GM19467 (cell line): ENCODE measurements around the gene CDS2.

ENCODE experiments used
- ATAC-seq: cut with Tn5 transposase; IDR thresholded peaks from one replicate; pipeline ENCODE4 v1.9.1; 2021; ENCODE audit warnings: mild to moderate bottlenecking, moderate library complexity; ENCODE audit not compliant: unreplicated experiment

Gene CDS2

DNA sequence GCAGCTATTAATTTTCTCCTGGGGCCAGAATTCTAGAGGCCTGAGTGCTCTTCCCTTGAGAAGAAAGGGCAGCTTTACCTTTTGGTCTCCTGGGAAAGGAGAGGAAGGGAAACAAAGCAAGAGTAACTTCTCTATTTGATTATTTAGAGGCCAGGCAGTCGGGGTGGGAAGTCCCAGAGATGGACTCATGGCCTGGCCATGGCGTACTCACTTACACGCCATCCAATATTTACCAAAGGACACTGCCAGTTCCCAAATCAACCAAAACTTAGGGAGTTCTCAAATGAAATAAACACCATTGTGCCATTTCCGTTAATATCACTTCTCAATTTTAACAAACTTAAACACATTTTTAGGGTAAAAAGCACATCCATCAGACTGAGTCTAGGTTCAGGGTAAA lies 76.6 kb downstream of the CDS2 start:
- no peak for ATAC-seq

DNA sequence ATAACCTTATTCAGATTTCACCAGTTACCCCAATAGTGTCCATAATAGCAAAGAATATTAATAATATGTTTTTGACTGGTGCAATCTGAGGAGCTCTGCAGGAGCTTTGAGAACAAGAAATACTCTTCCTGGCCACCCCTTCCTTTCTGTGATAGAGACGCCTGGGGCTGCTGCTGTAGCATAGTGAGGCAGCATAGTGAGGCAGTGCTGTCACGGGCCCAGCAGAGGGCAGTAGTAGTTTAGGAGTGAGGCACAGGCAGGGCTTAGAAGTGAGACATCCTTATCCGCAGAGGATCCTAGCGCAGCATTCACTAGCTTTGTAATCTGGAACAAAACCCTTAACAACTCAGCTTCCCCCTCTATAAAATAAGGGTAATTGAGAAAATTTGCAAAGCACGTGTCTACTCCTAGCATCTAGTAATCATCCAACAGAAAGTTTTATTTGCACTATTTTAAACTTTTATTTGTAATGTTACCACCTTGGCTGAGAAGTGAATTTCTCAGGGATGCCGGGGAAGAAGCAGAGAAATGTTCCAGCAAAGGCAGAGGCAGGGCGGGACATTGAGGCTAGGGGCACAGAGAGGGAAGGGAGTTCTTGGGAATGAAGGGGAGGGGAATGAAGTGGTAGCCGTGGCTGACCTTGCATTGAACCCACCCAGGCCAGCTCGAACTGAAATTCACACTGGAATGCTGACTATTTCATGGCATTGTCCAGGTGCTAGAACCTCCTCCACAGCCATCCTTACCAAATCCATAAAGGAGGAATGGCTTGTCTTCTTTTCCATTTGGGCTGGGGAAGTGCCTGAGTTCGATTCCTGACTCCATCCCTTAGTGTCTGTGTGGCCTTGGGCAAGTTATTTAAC lies 78.8 kb downstream of the CDS2 start:
- ATAC-seq: peak; percentile 93

GRCh38 chr20:5207138-5207537 lies 80.3 kb downstream of the CDS2 start:
- no peak for ATAC-seq

DNA sequence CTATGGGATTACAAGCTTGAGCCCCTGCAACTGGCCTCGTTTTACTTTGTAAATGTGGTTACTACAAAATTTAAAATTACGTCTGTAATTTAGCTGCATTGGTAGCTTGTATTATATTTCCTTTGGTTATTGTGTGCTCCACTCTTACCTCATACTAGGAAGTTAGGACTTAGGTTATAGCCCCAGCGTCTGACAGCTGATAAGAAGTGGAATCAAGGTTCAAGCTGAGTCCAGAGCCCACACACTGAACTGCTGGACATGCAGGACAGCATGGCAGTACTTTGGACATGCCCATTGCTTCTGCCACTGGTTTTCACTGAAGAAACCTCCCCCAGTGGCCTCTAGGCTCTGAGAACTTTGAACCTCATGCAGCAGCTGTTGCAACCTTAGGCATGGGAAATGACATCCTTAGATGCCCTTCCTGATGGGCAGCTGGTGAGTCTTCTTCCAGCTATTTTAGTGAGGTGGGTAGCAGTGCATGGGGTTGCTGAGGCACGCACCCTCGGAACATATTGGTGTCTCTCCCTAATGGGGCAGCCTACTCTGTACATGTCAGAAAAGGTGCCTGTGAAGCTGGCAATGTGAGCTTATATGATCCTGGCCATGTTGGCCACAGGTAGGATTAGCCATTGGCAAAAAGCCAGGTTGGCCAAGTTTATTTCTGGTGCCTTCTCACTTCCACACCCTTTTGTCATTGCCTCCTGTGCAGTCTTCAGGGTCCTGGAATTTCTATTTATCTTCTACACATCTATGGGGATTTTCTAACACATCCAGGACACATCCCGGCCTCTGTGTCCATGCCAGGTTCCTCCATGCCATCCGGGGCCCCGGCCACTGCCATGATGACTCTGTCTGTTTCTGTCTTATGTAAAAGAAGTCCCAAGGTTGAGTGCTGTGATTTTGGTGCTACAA lies 85.3 kb downstream of the CDS2 start:
- ATAC-seq: no peak

DNA sequence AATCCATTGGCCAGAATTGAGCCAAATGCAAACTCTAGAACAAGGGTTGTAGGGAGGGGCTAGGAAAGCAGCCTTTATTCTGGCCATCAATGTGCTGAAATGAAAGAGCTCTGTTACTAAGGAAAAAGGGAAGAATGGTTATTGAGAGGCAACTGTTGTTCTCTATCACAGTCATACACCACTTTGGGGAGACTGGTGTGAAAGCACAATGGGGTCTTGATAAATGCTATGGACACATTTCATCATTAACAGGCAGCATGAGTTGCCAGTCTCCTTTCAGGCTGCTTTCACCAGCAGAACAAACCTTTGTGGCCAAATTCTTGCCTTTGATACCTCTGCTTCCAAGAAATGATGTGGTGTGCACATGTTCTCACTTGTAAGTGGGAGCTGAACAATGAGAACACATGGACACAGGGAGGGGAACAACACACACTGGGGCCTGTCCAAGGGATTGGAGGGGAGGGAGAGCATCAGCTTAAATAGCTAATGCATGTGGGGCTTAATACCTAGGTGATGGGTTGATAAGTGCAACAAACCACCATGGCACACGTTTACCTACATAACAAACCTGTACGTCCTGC lies 86.2 kb downstream of the CDS2 start:
- no peak for ATAC-seq

GRCh38 chr20:5214826-5215225 lies 88.0 kb downstream of the CDS2 start:
- no peak for ATAC-seq

GRCh38 chr20:5215672-5216304 lies 89.0 kb downstream of the CDS2 start:
- no peak for ATAC-seq

- no peak for ATAC-seq
Observed at GRCh38 chr20:5216663-5217062, 89.9 kb downstream of the CDS2 start.

- ATAC-seq: no peak
Observed at GRCh38 chr20:5217616-5218015, 90.8 kb downstream of the CDS2 start.

GRCh38 chr20:5220321-5221060 lies 93.7 kb downstream of the CDS2 start:
- ATAC-seq: no peak

DNA sequence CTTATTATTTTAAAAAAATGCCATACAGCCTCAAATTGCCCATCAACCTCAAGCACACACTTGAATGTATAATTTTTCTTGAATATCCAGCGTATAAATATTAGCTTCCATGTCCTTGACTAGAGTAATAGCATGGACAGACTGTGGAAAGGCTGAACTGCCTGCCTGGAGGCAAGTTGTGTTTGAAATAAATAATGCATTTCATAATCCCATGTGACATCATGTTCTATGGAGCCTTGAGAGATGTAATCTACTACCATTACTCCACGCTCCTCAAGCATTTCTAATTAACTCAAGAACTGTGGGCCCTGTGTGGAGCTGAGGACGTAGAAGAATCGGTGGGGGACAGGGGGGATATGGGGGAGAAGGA lies 94.2 kb downstream of the CDS2 start:
- ATAC-seq: no peak

GRCh38 chr20:5222919-5223634 lies 96.3 kb downstream of the CDS2 start:
- ATAC-seq: no peak

GRCh38 chr20:5230544-5230943 lies 103.7 kb downstream of the CDS2 start:
- ATAC-seq: no peak

GRCh38 chr20:5234158-5234557 lies 107.3 kb downstream of the CDS2 start:
- ATAC-seq: no peak

DNA sequence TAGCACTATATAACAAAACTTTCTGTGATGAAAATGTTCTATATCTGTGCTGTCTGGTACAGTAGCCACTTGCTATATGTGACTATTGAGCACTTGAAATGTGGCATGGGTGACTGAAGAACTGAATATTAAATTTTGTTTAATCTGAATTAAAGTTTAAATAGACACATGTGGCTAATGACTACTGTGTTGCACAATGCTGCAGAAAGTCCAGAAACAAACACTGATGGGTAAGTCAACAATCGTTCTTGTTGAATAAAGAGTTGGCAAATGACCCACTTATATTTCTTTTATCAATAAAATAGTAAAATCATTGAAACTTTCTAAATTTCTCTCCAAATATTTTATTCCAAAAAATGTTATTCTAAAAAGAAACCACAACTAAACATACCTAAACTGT lies 108.2 kb downstream of the CDS2 start:
- ATAC-seq: no peak
